Body of pancreas (tissue), 4 donors: ENCODE data around the gene FBXO3. TPM values are rescaled to one million over a fixed set of nuclear protein-coding genes. Genes with fewer than 3 reads are reported as not detected.
"Not testable (repeated sequence)": the region's sequence is repeated elsewhere in the genome, so short reads cannot be mapped to it uniquely, and the experiment has no call there.

Experiments used
- ATAC-seq: fragments of 150-250 bp; one replicate; pipeline ENCODE4 v1.9.1; 2016
- DNase-seq, 4 donors: peaks; one replicate each; pipeline ENCODE4 v3.0.0-alpha.2; 2019
- H3K27ac ChIP-seq, 4 donors: fragments of 200-600 bp; sonication (generic); 1 replicate in 3 of 4; 2 replicates in 1 of 4; pipeline versions ENCODE4 v1.5.1 to v1.6.1; 2016 to 2019; ENCODE audit warnings: mild to moderate bottlenecking in 1 of 4, mixed read lengths in 1 of 4, moderate library complexity in 1 of 4
- H3K27me3 ChIP-seq, 2 donors: fragments of 200-600 bp; sonication (generic); one replicate each; pipeline ENCODE4 v1.6.0; 2016; ENCODE audit warnings: mild to moderate bottlenecking in 1 of 2
- H3K36me3 ChIP-seq, 2 donors: fragments of 200-600 bp; sonication (generic); replicated peaks in 1 of 2; 2 replicates each; pipeline ENCODE4 v1.5.1; 2016; ENCODE audit warnings: low read depth in 2 of 2; ENCODE audit not compliant: insufficient read depth in 1 of 2
- H3K4me1 ChIP-seq: fragments of 200-600 bp; sonication (generic); one replicate; pipeline ENCODE4 v1.6.0; 2016
- H3K4me3 ChIP-seq, 2 donors: fragments of 200-600 bp; sonication (generic); 1 replicate in 1 of 2; 2 replicates in 1 of 2; pipeline ENCODE4 v1.5.1; 2016 to 2019
- H3K9me3 ChIP-seq, 3 donors: fragments of 200-600 bp; sonication (generic); 1 replicate in 2 of 3; 2 replicates in 1 of 3; pipeline ENCODE4 v1.5.1; 2016
- CTCF ChIP-seq, 7 experiments: fragments of 450-650 bp in 4 of 7; fragments of 200-600 bp in 3 of 7; sonication (generic) in 3 of 7; IDR thresholded peaks; one replicate each; pipeline ENCODE4 v1.5.1; 2016 to 2019; ENCODE audit warnings: antibody characterized with exemption in 7 of 7
- POLR2A ChIP-seq, 3 donors: fragments of 450-650 bp; IDR thresholded peaks; one replicate each; pipeline ENCODE4 v1.6.1; 2016; ENCODE audit warnings: antibody characterized with exemption in 3 of 3, mild to moderate bottlenecking in 2 of 3
- WGBS, 2 donors: methylation state at CpG; one replicate each; pipeline ENCODE4 v1.1.5; 2017; 5-methylcytosine and 5-hydroxymethylcytosine counted together
- intact Hi-C: fragments of 100-400 bp; cut with DNase I; formaldehyde crosslinking; loops from one replicate; pipeline ENCODE4 v1.15.1; 2023
- total RNA-seq, 2 donors: library from RNA; depleted of rRNA; stranded (reverse); fragments of >200 nt; gene quantifications; one replicate each; pipeline ENCODE4 v1.1.0, GENCODE V29; 2016

Gene FBXO3
- total RNA-seq, 2 donors from 2014 or later = 24.7 to 40.5 TPM

- Histone ChIP-seq H3K9me3 (no peaks in the 10 kb centered on the region), H3K27ac (peak overlapping the region in 1 of 4 donors; percentile 9), H3K27me3 (no peaks in the 10 kb centered on the region), H3K4me3 (no peak overlapping the region), H3K4me1 (peaks cover 29% of the 10 kb centered on the region), H3K36me3 (no peaks in the 10 kb centered on the region)
- WGBS, 2 donors = 67 to 77% methylated on average over 9 of the region's 9 CpGs
- ATAC-seq (no peak), DNase-seq (no peak)
- no peak for TF ChIP-seq POLR2A (IDR thresholded peaks at IDR 0.05)
- no peak for TF ChIP-seq CTCF (IDR thresholded peaks at IDR 0.05)
- intact Hi-C loops = no loop called here
Measured at GRCh38 chr11:33731723-33732531, 42.4 kb downstream of the FBXO3 start.

GRCh38 chr11:33730716-33731115, 43.6 kb downstream of the FBXO3 start:
- Histone ChIP-seq H3K9me3 (no peaks in the 10 kb centered on the region), H3K4me1 (peaks cover 23% of the 10 kb centered on the region), H3K4me3 (no peak overlapping the region), H3K36me3 (no peaks in the 10 kb centered on the region), H3K27me3 (no peaks in the 10 kb centered on the region), H3K27ac (no peak overlapping the region)
- TF ChIP-seq CTCF (IDR thresholded peaks at IDR 0.05) = no peak
- TF ChIP-seq POLR2A (IDR thresholded peaks at IDR 0.05) = no peak
- DNase-seq (no peak), ATAC-seq (no peak)
- intact Hi-C loops = no loop called here
- WGBS, 2 donors = 68% methylated on average over 7 of the region's 7 CpGs

- H3K4me1 ChIP-seq = peaks cover 21% of the 10 kb centered on the region
- DNase-seq, H3K4me3 ChIP-seq, ATAC-seq, H3K36me3 ChIP-seq, H3K9me3 ChIP-seq, H3K27ac ChIP-seq, H3K27me3 ChIP-seq, intact Hi-C loops: not testable (repeated sequence)
- WGBS, 2 donors = 74 to 80% methylated on average over 5 of the region's 5 CpGs
Measured at GRCh38 chr11:33729072-33729664, 45.2 kb downstream of the FBXO3 start.

GRCh38 chr11:33727539-33727938, 46.8 kb downstream of the FBXO3 start:
- H3K4me3 ChIP-seq, DNase-seq, H3K9me3 ChIP-seq, H3K36me3 ChIP-seq, ATAC-seq, H3K27ac ChIP-seq, intact Hi-C loops, H3K27me3 ChIP-seq: not testable (repeated sequence)
- WGBS, 2 donors = 14 to 35% methylated on average over 1 of the region's 1 CpG
- H3K4me1 ChIP-seq = peaks cover 32% of the 10 kb centered on the region

GRCh38 chr11:33725496-33725895, 48.8 kb downstream of the FBXO3 start:
- 76 to 80% methylated on average over 5 of the region's 5 CpGs for WGBS, 2 donors
- Histone ChIP-seq H3K4me1 (peaks cover 44% of the 10 kb centered on the region), H3K4me3 (no peak overlapping the region), H3K36me3 (no peaks in the 10 kb centered on the region), H3K9me3 (no peaks in the 10 kb centered on the region), H3K27me3 (no peaks in the 10 kb centered on the region), H3K27ac (no peak overlapping the region)
- no peak for TF ChIP-seq POLR2A (IDR thresholded peaks at IDR 0.05)
- TF ChIP-seq CTCF (IDR thresholded peaks at IDR 0.05) = no peak
- intact Hi-C loops = no loop called here
- no peak for DNase-seq
- ATAC-seq = no peak
